Lung (tissue), 12 donors: ENCODE data around the gene SERPINA5. TPM values are rescaled to one million over a fixed set of nuclear protein-coding genes. Genes with fewer than 3 reads are reported as not detected.

Source experiments
- ATAC-seq: fragments of 200-7000 bp; cut with Tn5 transposase; one replicate; pipeline ENCODE4 v1.9.1; 2020; ENCODE audit warnings: moderate number of reproducible peaks; ENCODE audit not compliant: insufficient read depth, low FRiP score
- DNase-seq, 3 donors: peaks; one replicate each; pipeline ENCODE4 v3.0.0-alpha.2; 2013 to 2017
- H3K27ac ChIP-seq, 2 donors: one replicate each; pipeline ENCODE4 v1.5.1; 2013; ENCODE audit warnings: mild to moderate bottlenecking in 2 of 2, moderate library complexity in 2 of 2, control low read depth in 1 of 2, inconsistent platforms in 1 of 2, low read depth in 1 of 2, low read length in 1 of 2
- H3K27me3 ChIP-seq, 3 donors: one replicate each; pipeline ENCODE4 v1.5.1; 2013; ENCODE audit warnings: low read length in 2 of 3; ENCODE audit not compliant: control insufficient read depth in 3 of 3, insufficient read depth in 3 of 3
- H3K36me3 ChIP-seq, 4 donors: one replicate each; pipeline ENCODE4 v1.5.1; 2013; ENCODE audit warnings: low read length in 4 of 4, mild to moderate bottlenecking in 1 of 4, moderate library complexity in 1 of 4; ENCODE audit not compliant: control insufficient read depth in 4 of 4, insufficient read depth in 4 of 4
- H3K4me1 ChIP-seq, 5 donors: one replicate each; pipeline ENCODE4 v1.5.1; 2013; ENCODE audit warnings: low read length in 5 of 5, mild to moderate bottlenecking in 2 of 5, moderate library complexity in 1 of 5; ENCODE audit not compliant: control insufficient read depth in 5 of 5, insufficient read depth in 5 of 5
- H3K4me3 ChIP-seq: one replicate; pipeline ENCODE4 v1.5.1; 2013; ENCODE audit warnings: mild to moderate bottlenecking, control low read depth, moderate library complexity
- H3K9ac ChIP-seq, 2 donors: one replicate each; pipeline ENCODE4 v1.5.1; 2013; ENCODE audit warnings: low read length in 2 of 2, control low read depth in 1 of 2; ENCODE audit not compliant: insufficient read depth in 1 of 2
- H3K9me3 ChIP-seq, 4 donors: one replicate each; pipeline ENCODE4 v1.5.1; 2013; ENCODE audit warnings: low read length in 3 of 4, mild to moderate bottlenecking in 1 of 4, moderate library complexity in 1 of 4; ENCODE audit not compliant: control insufficient read depth in 4 of 4, insufficient read depth in 3 of 4
- CTCF ChIP-seq: IDR thresholded peaks from 2 replicates; pipeline ENCODE4 v1.5.1; 2012; ENCODE audit warnings: mild to moderate bottlenecking; ENCODE audit errors: control extremely low read depth, extremely low read depth
- WGBS, 2 donors: extraction: QIAGEN DNeasy Blood & Tissue Kit; methylation state at CpG; one replicate each; pipeline ENCODE4 v1.1.7; 2013; 5-methylcytosine and 5-hydroxymethylcytosine counted together
- polyA plus RNA-seq, 2 donors: library from polyadenylated mRNA; stranded (reverse); fragments of 200-250 nt; gene quantifications; one replicate each; pipeline ENCODE4 v1.2.1, GENCODE V29; 2013
- total RNA-seq, 2 donors: library from RNA; depleted of rRNA in 1 of 2; stranded (reverse); fragments of >200 nt in 1 of 2; gene quantifications; one replicate each; pipeline ENCODE4 v1.2.1, GENCODE V29; 2014 to 2021
- donor health status: control.
- donor health status: control.
- donor health status: Bipolar disorder and iron deficiency.
- donor health status: healthy.
- donor health status: DM: yes; HTN: yes; CAD: no.

Gene SERPINA5
- total and polyA plus RNA-seq, 4 donors, result 0.14 to 4.3 (median 0.52) TPM; not detected in 1

GRCh38 chr14:94555991-94556390 is 25.2 kb upstream of the SERPINA5 start:
- no peak for ATAC-seq
- no peak overlapping the region for H3K9ac ChIP-seq
- H3K9me3 ChIP-seq, result peaks cover 0 to 16% (median 0%) of the 10 kb centered on the region in 4 donors
- H3K27me3 ChIP-seq, result no peaks in the 10 kb centered on the region
- H3K4me1 ChIP-seq, result peaks cover 0 to 4% (median 0%) of the 10 kb centered on the region in 5 donors
- H3K36me3 ChIP-seq, result no peaks in the 10 kb centered on the region
- WGBS, 2 donors, result 86 to 92% methylated on average over 9 of the region's 9 CpGs
- H3K27ac ChIP-seq, result no peak overlapping the region
- no peak for DNase-seq
- TF ChIP-seq CTCF, result no peak
- no peak overlapping the region for H3K4me3 ChIP-seq

- ATAC-seq, result no peak
- no peaks in the 10 kb centered on the region for H3K27me3 ChIP-seq
- no peak overlapping the region for H3K9ac ChIP-seq
- peaks cover 0 to 16% (median 0%) of the 10 kb centered on the region in 4 donors for H3K9me3 ChIP-seq
- DNase-seq, result no peak
- peaks cover 0 to 5% (median 0%) of the 10 kb centered on the region in 5 donors for H3K4me1 ChIP-seq
- TF ChIP-seq CTCF, result no peak
- WGBS, 2 donors, result 84 to 93% methylated on average over 1 of the region's 1 CpG
- no peak overlapping the region for H3K27ac ChIP-seq
- H3K36me3 ChIP-seq, result no peaks in the 10 kb centered on the region
- no peak overlapping the region for H3K4me3 ChIP-seq
These were observed 23.9 kb upstream of the SERPINA5 start for GRCh38 chr14:94557327-94557726.

- ATAC-seq (no peak), DNase-seq (no peak)
- H3K9me3 ChIP-seq, result peaks cover 0 to 16% (median 0%) of the 10 kb centered on the region in 4 donors
- no peaks in the 10 kb centered on the region for H3K36me3 ChIP-seq
- TF ChIP-seq CTCF, result no peak
- H3K27me3 ChIP-seq, result no peaks in the 10 kb centered on the region
- H3K4me1 ChIP-seq, result peaks cover 0 to 5% (median 0%) of the 10 kb centered on the region in 5 donors
- no peak overlapping the region for H3K27ac ChIP-seq
- WGBS, 2 donors, result 77 to 88% methylated on average over 2 of the region's 2 CpGs
- H3K4me3 ChIP-seq, result no peak overlapping the region
- no peak overlapping the region for H3K9ac ChIP-seq
These were observed 22.4 kb upstream of the SERPINA5 start for GRCh38 chr14:94558842-94559241.
